AG09309 (cell line): ENCODE data around the gene WFDC11.
"Not testable (repeated sequence)": the region's sequence is repeated elsewhere in the genome, so short reads cannot be mapped to it uniquely, and the experiment has no call there.

Experiments
- DNase-seq: peaks from one replicate; pipeline ENCODE4 v3.0.0-alpha.2; 2010; ENCODE audit warnings: low read depth
- H3K4me3 ChIP-seq: 2 replicates; pipeline ENCODE4 v1.5.1; 2011; ENCODE audit warnings: mild to moderate bottlenecking, low read depth, low read length, moderate library complexity; ENCODE audit not compliant: control insufficient read depth
- TF ChIP-seq, protein P1 (sequence below): IDR thresholded peaks from 2 replicates; pipeline ENCODE4 v1.5.1; 2011; ENCODE audit warnings: mild to moderate bottlenecking, low read depth, low read length, inconsistent platforms; ENCODE audit not compliant: insufficient read depth, control insufficient read depth; ENCODE audit errors: missing control alignments

The WFDC11 gene

GRCh38 chr20:45670139-45670538 lies at the start of gene WFDC11:
Gene WFDC11, minus strand, starts transcription at chr20:45670239. Its CDS starts 19,639 bp downstream, at chr20:45650600.
- DNase-seq: no peak
- no peak within 1 kb of the TSS for H3K4me3 ChIP-seq
- TF ChIP-seq, protein P1, sequence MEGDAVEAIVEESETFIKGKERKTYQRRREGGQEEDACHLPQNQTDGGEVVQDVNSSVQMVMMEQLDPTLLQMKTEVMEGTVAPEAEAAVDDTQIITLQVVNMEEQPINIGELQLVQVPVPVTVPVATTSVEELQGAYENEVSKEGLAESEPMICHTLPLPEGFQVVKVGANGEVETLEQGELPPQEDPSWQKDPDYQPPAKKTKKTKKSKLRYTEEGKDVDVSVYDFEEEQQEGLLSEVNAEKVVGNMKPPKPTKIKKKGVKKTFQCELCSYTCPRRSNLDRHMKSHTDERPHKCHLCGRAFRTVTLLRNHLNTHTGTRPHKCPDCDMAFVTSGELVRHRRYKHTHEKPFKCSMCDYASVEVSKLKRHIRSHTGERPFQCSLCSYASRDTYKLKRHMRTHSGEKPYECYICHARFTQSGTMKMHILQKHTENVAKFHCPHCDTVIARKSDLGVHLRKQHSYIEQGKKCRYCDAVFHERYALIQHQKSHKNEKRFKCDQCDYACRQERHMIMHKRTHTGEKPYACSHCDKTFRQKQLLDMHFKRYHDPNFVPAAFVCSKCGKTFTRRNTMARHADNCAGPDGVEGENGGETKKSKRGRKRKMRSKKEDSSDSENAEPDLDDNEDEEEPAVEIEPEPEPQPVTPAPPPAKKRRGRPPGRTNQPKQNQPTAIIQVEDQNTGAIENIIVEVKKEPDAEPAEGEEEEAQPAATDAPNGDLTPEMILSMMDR: no peak

DNA sequence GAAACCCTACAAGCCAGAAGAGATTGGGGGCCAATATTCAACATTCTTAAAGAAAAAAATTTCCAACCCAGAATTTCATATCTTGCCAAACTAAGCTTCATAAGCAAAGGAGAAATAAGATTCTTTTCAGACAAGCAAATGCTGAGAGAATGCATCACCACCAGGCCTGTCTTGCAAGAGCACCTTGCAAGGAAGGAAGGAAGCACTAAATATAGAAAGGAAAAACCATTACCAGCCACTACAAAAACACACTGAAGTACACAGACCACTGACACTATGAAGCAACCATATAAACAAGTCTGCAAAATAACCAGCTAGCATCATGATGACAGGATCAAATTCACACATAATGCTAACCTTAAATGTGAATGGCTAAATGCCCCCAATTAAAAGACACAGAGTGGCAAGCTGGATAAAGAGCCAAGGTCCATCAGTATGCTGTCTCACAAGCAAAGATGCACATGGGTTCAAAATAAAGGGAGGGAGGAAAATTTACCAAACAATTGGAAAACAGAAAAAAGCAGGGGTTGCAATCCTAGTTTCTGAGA lies 46.2 kb upstream of the WFDC11 start:
- not testable (repeated sequence) for H3K4me3 ChIP-seq, DNase-seq

DNA sequence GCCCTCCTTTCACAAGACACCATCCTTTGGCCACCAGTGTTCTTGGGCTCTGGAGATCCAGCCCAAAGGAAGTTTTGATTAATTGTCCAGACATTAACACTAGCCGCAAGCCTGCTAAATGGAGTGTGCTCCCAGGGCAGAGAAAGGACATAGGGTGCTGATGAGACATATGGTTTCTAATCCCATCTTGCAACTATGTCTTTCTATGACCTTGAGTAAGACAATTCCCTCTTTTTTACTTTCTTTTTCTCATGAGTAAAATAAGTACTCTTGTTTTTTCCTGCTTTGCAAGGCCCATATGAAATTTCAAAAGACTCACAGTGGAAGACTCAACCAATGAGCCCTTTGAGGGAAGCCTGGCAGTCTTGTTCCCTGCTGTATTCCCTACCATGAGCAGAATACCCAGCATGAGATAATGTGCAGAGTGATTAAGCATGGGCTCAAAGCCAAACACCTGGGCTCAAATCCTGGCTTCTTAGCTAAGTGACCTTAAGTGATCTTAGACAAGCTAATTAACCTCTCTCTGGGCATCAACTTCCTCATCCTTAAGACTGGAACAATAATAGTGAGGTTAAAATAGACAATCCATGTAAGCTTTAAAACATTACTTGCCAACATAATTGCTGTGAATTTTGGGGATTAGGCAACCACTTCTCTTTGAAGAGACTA lies 35.1 kb upstream of the WFDC11 start, which contains the start of gene WFDC10B:
TSS of gene WFDC10B (minus strand) at position 51 of the 669 bp plus-strand sequence. CDS start 19,027 bp downstream, outside the sequence.
- no peak within 1 kb of the TSS for H3K4me3 ChIP-seq
- no peak for DNase-seq
- TF ChIP-seq, protein P1: no peak

DNA sequence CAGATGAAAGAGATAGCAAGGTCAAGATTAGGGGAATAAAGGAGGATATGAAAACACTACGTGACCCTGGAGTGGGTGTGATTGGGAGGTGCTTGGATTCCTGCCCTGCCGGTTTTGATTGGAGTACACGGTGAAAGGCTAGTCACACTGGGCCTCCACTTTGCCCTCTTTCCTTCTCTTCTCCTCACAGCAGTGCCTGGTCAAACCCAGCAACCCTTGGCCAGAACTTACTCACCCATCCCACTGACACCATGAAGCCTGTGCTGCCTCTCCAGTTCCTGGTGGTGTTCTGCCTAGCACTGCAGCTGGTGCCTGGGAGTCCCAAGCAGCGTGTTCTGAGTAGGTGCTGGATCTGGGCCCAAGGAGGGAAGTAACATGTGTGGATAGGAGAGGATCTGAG lies 31.8 kb upstream of the WFDC11 start, which contains the start of gene WFDC13:
TSS of gene WFDC13 (plus strand) at position 166 of the 400 bp plus-strand sequence. CDS start at position 252, 86 bp downstream.
- DNase-seq: no peak
- TF ChIP-seq, protein P1: no peak
- no peak within 1 kb of the TSS for H3K4me3 ChIP-seq

GRCh38 chr20:45701104-45701503 lies 31.1 kb upstream of the WFDC11 start:
- no peak for DNase-seq
- no peak overlapping the region for H3K4me3 ChIP-seq
- TF ChIP-seq, protein P1: no peak

DNA sequence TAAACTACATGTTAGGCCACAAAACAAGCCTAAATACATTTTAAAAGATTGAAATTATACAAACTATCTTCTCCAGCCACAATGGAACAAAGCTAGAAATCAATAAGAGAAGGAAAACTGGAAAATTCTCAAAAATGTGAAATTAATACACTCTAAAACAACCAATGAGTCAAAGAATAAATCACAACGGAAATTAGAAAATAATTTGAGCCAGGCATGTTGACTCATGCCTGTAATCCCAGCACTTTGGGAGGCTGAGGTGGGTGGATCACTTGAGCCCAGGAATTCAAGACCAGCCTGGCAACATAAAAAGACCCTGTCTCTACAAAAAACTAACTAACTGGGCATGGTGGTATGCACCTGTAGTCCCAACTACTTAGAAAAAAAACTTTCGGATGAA lies 25.5 kb upstream of the WFDC11 start:
- no peak for DNase-seq
- TF ChIP-seq, protein P1: no peak
- no peak overlapping the region for H3K4me3 ChIP-seq

DNA sequence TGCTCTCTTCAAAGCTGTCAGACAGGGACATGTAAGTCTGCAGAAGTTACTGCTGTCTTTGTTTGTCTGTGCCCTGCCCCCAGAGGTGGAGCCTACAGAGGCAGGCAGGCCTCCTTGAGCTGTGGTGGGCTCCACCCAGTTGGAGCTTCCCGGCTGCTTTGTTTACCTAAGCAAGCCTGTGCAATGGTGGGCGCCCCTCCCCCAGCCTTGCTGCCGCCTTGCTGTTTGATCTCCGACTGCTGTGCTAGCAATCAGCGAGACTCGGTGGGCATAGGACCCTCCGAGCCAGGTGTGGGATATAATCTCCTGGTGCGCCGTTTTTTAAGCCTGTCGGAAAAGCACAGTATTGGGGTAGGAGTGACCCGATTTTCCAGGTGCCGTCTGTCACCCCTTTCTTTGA lies 23.3 kb upstream of the WFDC11 start:
- DNase-seq, H3K4me3 ChIP-seq: not testable (repeated sequence)
